SIG-M5 treated with dmso at 0.1 percent for 504 hours (cell line): Measurements from ENCODE around the gene DCLK3.

ENCODE experiments used
- DNase-seq: peaks from one replicate; lab custom pipeline; 2025; ENCODE audit not compliant: unreplicated experiment; lab: John Stamatoyannopoulos, UW

Gene DCLK3

GRCh38 chr3:36771931-36772330, 7.6 kb upstream of the DCLK3 start:
- no peak for DNase-seq

GRCh38 chr3:36769926-36770325, 5.6 kb upstream of the DCLK3 start:
- DNase-seq = no peak

GRCh38 chr3:36765104-36765503, 751 bp upstream of the DCLK3 start:
- no peak for DNase-seq

GRCh38 chr3:36764704-36765038, 318 bp upstream of the DCLK3 start:
- DNase-seq = no peak

- no peak for DNase-seq
Observed at GRCh38 chr3:36762918-36763849, 1.2 kb downstream of the DCLK3 start.

GRCh38 chr3:36761779-36762178, 2.6 kb downstream of the DCLK3 start:
- no peak for DNase-seq

- no peak for DNase-seq
Observed at GRCh38 chr3:36756269-36756668, 8.1 kb downstream of the DCLK3 start.

GRCh38 chr3:36751326-36751725, 13.0 kb downstream of the DCLK3 start:
- DNase-seq = no peak

- DNase-seq = no peak
Observed at GRCh38 chr3:36750737-36751136, 13.6 kb downstream of the DCLK3 start.

- no peak for DNase-seq
Observed at GRCh38 chr3:36744763-36745162, 19.6 kb downstream of the DCLK3 start.

GRCh38 chr3:36743826-36744225, 20.5 kb downstream of the DCLK3 start:
- DNase-seq = no peak

GRCh38 chr3:36741285-36741684, 23.1 kb downstream of the DCLK3 start:
- DNase-seq = no peak

- no peak for DNase-seq
Observed at GRCh38 chr3:36740787-36741186, 23.6 kb downstream of the DCLK3 start.

- no peak for DNase-seq
Observed at GRCh38 chr3:36738702-36739101, 25.7 kb downstream of the DCLK3 start.

GRCh38 chr3:36736301-36736700, 28.1 kb downstream of the DCLK3 start:
- no peak for DNase-seq

GRCh38 chr3:36734742-36735141, 29.6 kb downstream of the DCLK3 start:
- DNase-seq = no peak

GRCh38 chr3:36733723-36734122, 30.6 kb downstream of the DCLK3 start:
- DNase-seq = no peak

- DNase-seq = no peak
Observed at GRCh38 chr3:36733162-36733696, 31.1 kb downstream of the DCLK3 start.

- DNase-seq = no peak
Observed at GRCh38 chr3:36730966-36731365, 33.4 kb downstream of the DCLK3 start.

- DNase-seq = peak; percentile 62
Observed at GRCh38 chr3:36729204-36730056, 34.9 kb downstream of the DCLK3 start.

GRCh38 chr3:36714343-36715086, 49.8 kb downstream of the DCLK3 start:
- DNase-seq = no peak
